AML-193 (cell line): ENCODE results near the gene ACTN4.

Experiments used
- DNase-seq, 2 experiments: peaks; one replicate each; lab custom pipeline; 2025; lab: John Stamatoyannopoulos, UW

The ACTN4 gene

GRCh38 chr19:38709671-38710415 lies 62.4 kb downstream of the ACTN4 start:
- DNase-seq, result no peak

- DNase-seq, result no peak
Observed at GRCh38 chr19:38710416-38710702, 62.9 kb downstream of the ACTN4 start.

GRCh38 chr19:38710928-38711725 lies 63.7 kb downstream of the ACTN4 start:
- DNase-seq, result no peak

GRCh38 chr19:38711726-38712153 lies 64.3 kb downstream of the ACTN4 start:
- no peak for DNase-seq

GRCh38 chr19:38712161-38712748 lies 64.8 kb downstream of the ACTN4 start:
- no peak for DNase-seq

GRCh38 chr19:38713227-38713649 lies 65.8 kb downstream of the ACTN4 start:
- DNase-seq, result no peak

- no peak for DNase-seq
Observed at GRCh38 chr19:38713865-38714264, 66.4 kb downstream of the ACTN4 start.

GRCh38 chr19:38714354-38714778 lies 66.9 kb downstream of the ACTN4 start:
- DNase-seq, result no peak

GRCh38 chr19:38715555-38715954 lies 68.1 kb downstream of the ACTN4 start:
- no peak for DNase-seq

GRCh38 chr19:38717051-38717450 lies 69.6 kb downstream of the ACTN4 start:
- DNase-seq, result no peak

GRCh38 chr19:38717855-38718254 lies 70.4 kb downstream of the ACTN4 start:
- no peak for DNase-seq

- no peak for DNase-seq
Observed at GRCh38 chr19:38718747-38719543, 71.5 kb downstream of the ACTN4 start.

GRCh38 chr19:38719761-38720558 lies 72.5 kb downstream of the ACTN4 start:
- DNase-seq, result no peak

GRCh38 chr19:38720559-38721236 lies 73.2 kb downstream of the ACTN4 start:
- DNase-seq, result no peak

GRCh38 chr19:38721496-38721895 lies 74.0 kb downstream of the ACTN4 start:
- no peak for DNase-seq

GRCh38 chr19:38721979-38722773 lies 74.7 kb downstream of the ACTN4 start:
- DNase-seq, result no peak

- no peak for DNase-seq
Observed at GRCh38 chr19:38722947-38723605, 75.6 kb downstream of the ACTN4 start.

- no peak for DNase-seq
Observed at GRCh38 chr19:38723606-38723965, 76.1 kb downstream of the ACTN4 start.
